HG03460 (cell line): ENCODE measurements around the gene PRICKLE3.

Experiments
- ATAC-seq: cut with Tn5 transposase; IDR thresholded peaks from one replicate; pipeline ENCODE4 v1.9.1; 2021; ENCODE audit not compliant: unreplicated experiment

PRICKLE3 gene

GRCh38 chrX:49186125-49187027 is at the start of gene PRICKLE3:
Gene PRICKLE3 (minus strand): TSS chrX:49186373. CDS start chrX:49186297, 76 bp downstream.
- no peak for ATAC-seq

GRCh38 chrX:49233887-49234555 is 47.8 kb upstream of the PRICKLE3 start:
- no peak for ATAC-seq

- no peak for ATAC-seq
Observed at GRCh38 chrX:49233176-49233575, 47.0 kb upstream of the PRICKLE3 start, which contains the start of gene CACNA1F. Gene CACNA1F (minus strand): TSS chrX:49233340. CDS start chrX:49233309, 31 bp downstream.

- no peak for ATAC-seq
Observed at GRCh38 chrX:49232525-49232924, 46.4 kb upstream of the PRICKLE3 start.

- no peak for ATAC-seq
Observed at GRCh38 chrX:49231333-49232000, 45.3 kb upstream of the PRICKLE3 start.

GRCh38 chrX:49230500-49231232 is 44.5 kb upstream of the PRICKLE3 start:
- ATAC-seq: peak; percentile 66

- ATAC-seq: no peak
Observed at GRCh38 chrX:49228185-49228584, 42.0 kb upstream of the PRICKLE3 start.

GRCh38 chrX:49227726-49228125 is 41.6 kb upstream of the PRICKLE3 start:
- ATAC-seq: no peak

- no peak for ATAC-seq
Observed at GRCh38 chrX:49226946-49227345, 40.8 kb upstream of the PRICKLE3 start.

GRCh38 chrX:49225858-49226257 is 39.7 kb upstream of the PRICKLE3 start:
- ATAC-seq: no peak

- ATAC-seq: no peak
Observed at GRCh38 chrX:49221868-49222267, 35.7 kb upstream of the PRICKLE3 start.

- no peak for ATAC-seq
Observed at GRCh38 chrX:49220100-49220499, 33.9 kb upstream of the PRICKLE3 start.

GRCh38 chrX:49214996-49215526 is 28.9 kb upstream of the PRICKLE3 start:
- ATAC-seq: no peak

GRCh38 chrX:49214416-49214815 is 28.2 kb upstream of the PRICKLE3 start:
- no peak for ATAC-seq

- no peak for ATAC-seq
Observed at GRCh38 chrX:49212861-49213260, 26.7 kb upstream of the PRICKLE3 start.

- no peak for ATAC-seq
Observed at GRCh38 chrX:49212209-49212608, 26.0 kb upstream of the PRICKLE3 start.

GRCh38 chrX:49211074-49211473 is 24.9 kb upstream of the PRICKLE3 start:
- no peak for ATAC-seq

GRCh38 chrX:49210406-49210805 is 24.2 kb upstream of the PRICKLE3 start:
- ATAC-seq: no peak

- no peak for ATAC-seq
Observed at GRCh38 chrX:49209434-49210251, 23.5 kb upstream of the PRICKLE3 start.

GRCh38 chrX:49208399-49208798 is 22.2 kb upstream of the PRICKLE3 start:
- no peak for ATAC-seq
